Measurements from ENCODE around the gene RWDD4. TPM values are rescaled to one million over a fixed set of nuclear protein-coding genes. Genes with fewer than 3 reads are reported as not detected.
A peak's percentile ranks its signal among the peaks of the same experiment; 100 is the strongest.

RWDD4 gene
- total and polyA plus RNA-seq, 9 of the 15 experiments (the other 6 are each of a cell fraction or from before 2014, with no cell fraction given) = 8.4 to 32.5 (median 24.2) TPM

- TF ChIP-seq REST (IDR thresholded peaks at IDR 0.05; ENCODE audit: borderline replicate concordance) (peak; percentile 50; the same call in 1 of the 2 replicates), REST (CRISPR knock-in tag; IDR thresholded peaks at IDR 0.05; ENCODE audit: low read depth) (no peak), ATF1 (CRISPR knock-in tag; IDR thresholded peaks at IDR 0.05) (no peak), ATF1 (tag; IDR thresholded peaks at IDR 0.05) (peak; percentile 49), CTCF (IDR thresholded peaks at IDR 0.05 in 2 of 3, conservative IDR thresholded peaks at IDR 0.05 in 1 of 3; ENCODE audit: insufficient read depth in 2 of 3, low read depth in 1 of 3, low read length in 3 of 3) (peak; percentile 26 to 55 (median 27); a peak in 3 of 6 replicates), ZSCAN32 (CRISPR knock-in tag; IDR thresholded peaks at IDR 0.05) (no peak), DEAF1 (CRISPR knock-in tag; IDR thresholded peaks at IDR 0.05) (peak; percentile 39; the same call in 1 of the 2 replicates), RAD21 (CRISPR knock-in tag; conservative IDR thresholded peaks at IDR 0.05 in 1 of 2, IDR thresholded peaks at IDR 0.05 in 1 of 2) (peak; percentile 53 to 58)
Measured at GRCh38 chr4:183602557-183603027, 56.4 kb downstream of the RWDD4 start (continued).
